HG03135 (cell line): Measurements from ENCODE around the gene PBOV1.
"Not testable (repeated sequence)": the region's sequence is repeated elsewhere in the genome, so short reads cannot be mapped to it uniquely, and the experiment has no call there.

ENCODE experiments used
- ATAC-seq: cut with Tn5 transposase; IDR thresholded peaks from one replicate; pipeline ENCODE4 v1.9.1; 2021; ENCODE audit warnings: mild to moderate bottlenecking, moderate library complexity; ENCODE audit not compliant: unreplicated experiment

The PBOV1 gene

GRCh38 chr6:138239774-138240173 is 21.5 kb upstream of the PBOV1 start:
- ATAC-seq = no peak

- no peak for ATAC-seq
Observed at GRCh38 chr6:138238368-138238767, 20.1 kb upstream of the PBOV1 start.

- ATAC-seq = no peak
Observed at GRCh38 chr6:138237463-138237862, 19.2 kb upstream of the PBOV1 start.

- ATAC-seq = no peak
Observed at GRCh38 chr6:138235693-138236092, 17.4 kb upstream of the PBOV1 start.

- no peak for ATAC-seq
Observed at GRCh38 chr6:138235205-138235604, 16.9 kb upstream of the PBOV1 start.

- no peak for ATAC-seq
Observed at GRCh38 chr6:138234363-138234762, 16.1 kb upstream of the PBOV1 start.

GRCh38 chr6:138231381-138231886 is 13.1 kb upstream of the PBOV1 start:
- no peak for ATAC-seq

- no peak for ATAC-seq
Observed at GRCh38 chr6:138230759-138231380, 12.6 kb upstream of the PBOV1 start.

GRCh38 chr6:138230221-138230620 is 11.9 kb upstream of the PBOV1 start:
- ATAC-seq = no peak

GRCh38 chr6:138229663-138230179 is 11.4 kb upstream of the PBOV1 start:
- no peak for ATAC-seq

GRCh38 chr6:138229072-138229471 is 10.8 kb upstream of the PBOV1 start:
- ATAC-seq = no peak

GRCh38 chr6:138227316-138227781 is 9.1 kb upstream of the PBOV1 start:
- no peak for ATAC-seq

- ATAC-seq = no peak
Observed at GRCh38 chr6:138226700-138227315, 8.5 kb upstream of the PBOV1 start.

GRCh38 chr6:138225953-138226352 is 7.7 kb upstream of the PBOV1 start:
- no peak for ATAC-seq

- ATAC-seq = no peak
Observed at GRCh38 chr6:138222901-138223546, 4.7 kb upstream of the PBOV1 start.

- no peak for ATAC-seq
Observed at GRCh38 chr6:138219901-138220300, 1.6 kb upstream of the PBOV1 start.

- ATAC-seq = no peak
Observed at GRCh38 chr6:138219398-138219797, 1.1 kb upstream of the PBOV1 start.

- no peak for ATAC-seq
Observed at GRCh38 chr6:138215093-138215782, 3.1 kb downstream of the PBOV1 start.

GRCh38 chr6:138212530-138212929 is 5.8 kb downstream of the PBOV1 start:
- ATAC-seq = not testable (repeated sequence)

GRCh38 chr6:138211601-138212000 is 6.7 kb downstream of the PBOV1 start:
- no peak for ATAC-seq

GRCh38 chr6:138211048-138211581 is 7.2 kb downstream of the PBOV1 start:
- ATAC-seq = no peak
